IPS-NIHi11 (cell line): Measurements from ENCODE around the gene RASA3.
"Not testable (repeated sequence)": the region's sequence is repeated elsewhere in the genome, so short reads cannot be mapped to it uniquely, and the experiment has no call there.

Experiments
- DNase-seq: peaks from one replicate; pipeline ENCODE4 v3.0.0; 2012; ENCODE audit warnings: mixed read lengths, low spot score

The RASA3 gene

GRCh38 chr13:114155926-114156883, 23.8 kb upstream of the RASA3 start:
- DNase-seq, result no peak

- no peak for DNase-seq
Measured at GRCh38 chr13:114155320-114155719, 22.9 kb upstream of the RASA3 start.

- peak; percentile 3 for DNase-seq
Measured at GRCh38 chr13:114154476-114154875, 22.1 kb upstream of the RASA3 start.

GRCh38 chr13:114153485-114154080, 21.2 kb upstream of the RASA3 start:
- DNase-seq, result peak; percentile 2

GRCh38 chr13:114152831-114153371, 20.5 kb upstream of the RASA3 start:
- DNase-seq, result no peak

- DNase-seq, result no peak
Measured at GRCh38 chr13:114152285-114152645, 19.8 kb upstream of the RASA3 start.

- peak; percentile 55 for DNase-seq
Measured at GRCh38 chr13:114151565-114152284, 19.3 kb upstream of the RASA3 start.

GRCh38 chr13:114151031-114151430, 18.6 kb upstream of the RASA3 start:
- no peak for DNase-seq

- peak; percentile 3 for DNase-seq
Measured at GRCh38 chr13:114149774-114150740, 17.6 kb upstream of the RASA3 start.

GRCh38 chr13:114148886-114149285, 16.5 kb upstream of the RASA3 start:
- DNase-seq, result not testable (repeated sequence)

- no peak for DNase-seq
Measured at GRCh38 chr13:114148521-114148855, 16.1 kb upstream of the RASA3 start.

- DNase-seq, result no peak
Measured at GRCh38 chr13:114147803-114148520, 15.5 kb upstream of the RASA3 start.

- peak; percentile 77 for DNase-seq
Measured at GRCh38 chr13:114146629-114147028, 14.2 kb upstream of the RASA3 start.

- no peak for DNase-seq
Measured at GRCh38 chr13:114146173-114146572, 13.8 kb upstream of the RASA3 start.

GRCh38 chr13:114145722-114146121, 13.3 kb upstream of the RASA3 start:
- no peak for DNase-seq

GRCh38 chr13:114145256-114145655, 12.8 kb upstream of the RASA3 start:
- DNase-seq, result no peak

- no peak for DNase-seq
Measured at GRCh38 chr13:114144606-114145244, 12.3 kb upstream of the RASA3 start.

GRCh38 chr13:114143806-114144605, 11.6 kb upstream of the RASA3 start:
- peak; percentile 80 for DNase-seq
